ENCODE data around the gene MIS18BP1. TPM values are rescaled to one million over a fixed set of nuclear protein-coding genes. Genes with fewer than 3 reads are reported as not detected.

The MIS18BP1 gene
- total and polyA plus RNA-seq, 2 experiments from 2014 or later: 109 to 216 TPM

- Histone ChIP-seq H4K20me1 (replicated peaks; ENCODE audit: insufficient read depth) (peaks cover 24% of the 10 kb centered on the region), H3K4me2 (peak overlapping the region; percentile 72), H3K27me3 (ENCODE audit: insufficient read depth) (no peaks in the 10 kb centered on the region), H3K27ac (ENCODE audit: low read depth) (peak overlapping the region; percentile 86), H3K4me1 (ENCODE audit: insufficient read depth) (peaks cover 4% of the 10 kb centered on the region; the same call in 1 of the 2 replicates), H3F3A (replicated peaks; ENCODE audit: low read depth) (no peaks in the 10 kb centered on the region), H3K79me2 (replicated peaks; ENCODE audit: insufficient read depth) (peaks cover 41% of the 10 kb centered on the region), H2AFZ (peak overlapping the region; percentile 80), H3K9me2 (ENCODE audit: insufficient read depth) (no peaks in the 10 kb centered on the region), H3K4me3 (peak overlapping the region; percentile 89), H3K36me3 (ENCODE audit: insufficient read depth) (peaks cover 9% of the 10 kb centered on the region; the same call in 1 of the 2 replicates)
- H3K36me3 Mint-ChIP-seq (ENCODE audit: low read depth): peaks cover 12% of the 10 kb centered on the region
- peaks cover 9% of the 10 kb centered on the region for H3K27me3 Mint-ChIP-seq (ENCODE audit: insufficient read depth, low read depth, poor library complexity)
- peak overlapping the region; percentile 93 for H3K4me3 Mint-ChIP-seq
- H3K27ac Mint-ChIP-seq: peak overlapping the region; percentile 88
- peaks cover 10% of the 10 kb centered on the region; the same call in 2 of the 3 replicates for H3K4me1 Mint-ChIP-seq
- ATAC-seq (peak; percentile 17), DNase-seq (ENCODE audit: low spot score) (peak; percentile 17)
- H3K9me3 Mint-ChIP-seq: peaks cover 20% of the 10 kb centered on the region
- TF ChIP-seq ZNF331 (CRISPR knock-in tag; IDR thresholded peaks at IDR 0.05; ENCODE audit: low read depth) (no peak), EZH2 (IDR thresholded peaks at IDR 0.05; ENCODE audit: low read depth, unreplicated experiment) (no peak), ZNF114 (CRISPR knock-in tag; IDR thresholded peaks at IDR 0.05) (no peak), POLR2AphosphoS5 (IDR thresholded peaks at IDR 0.05; ENCODE audit: low read depth) (no peak), NANOG (IDR thresholded peaks at IDR 0.05; ENCODE audit: borderline replicate concordance) (no peak), ZNF462 (CRISPR knock-in tag; IDR thresholded peaks at IDR 0.05) (no peak), REST (IDR thresholded peaks at IDR 0.05; ENCODE audit: unreplicated experiment) (no peak), JUNB (IDR thresholded peaks at IDR 0.05; ENCODE audit: unreplicated experiment) (no peak), EZH2phosphoT487 (IDR thresholded peaks at IDR 0.05; ENCODE audit: unreplicated experiment) (no peak), STAT1 (IDR thresholded peaks at IDR 0.05; ENCODE audit: unreplicated experiment) (no peak), CREB1 (CRISPR knock-in tag; IDR thresholded peaks at IDR 0.05; ENCODE audit: low read depth) (no peak)
- TF ChIP-seq, protein P1, sequence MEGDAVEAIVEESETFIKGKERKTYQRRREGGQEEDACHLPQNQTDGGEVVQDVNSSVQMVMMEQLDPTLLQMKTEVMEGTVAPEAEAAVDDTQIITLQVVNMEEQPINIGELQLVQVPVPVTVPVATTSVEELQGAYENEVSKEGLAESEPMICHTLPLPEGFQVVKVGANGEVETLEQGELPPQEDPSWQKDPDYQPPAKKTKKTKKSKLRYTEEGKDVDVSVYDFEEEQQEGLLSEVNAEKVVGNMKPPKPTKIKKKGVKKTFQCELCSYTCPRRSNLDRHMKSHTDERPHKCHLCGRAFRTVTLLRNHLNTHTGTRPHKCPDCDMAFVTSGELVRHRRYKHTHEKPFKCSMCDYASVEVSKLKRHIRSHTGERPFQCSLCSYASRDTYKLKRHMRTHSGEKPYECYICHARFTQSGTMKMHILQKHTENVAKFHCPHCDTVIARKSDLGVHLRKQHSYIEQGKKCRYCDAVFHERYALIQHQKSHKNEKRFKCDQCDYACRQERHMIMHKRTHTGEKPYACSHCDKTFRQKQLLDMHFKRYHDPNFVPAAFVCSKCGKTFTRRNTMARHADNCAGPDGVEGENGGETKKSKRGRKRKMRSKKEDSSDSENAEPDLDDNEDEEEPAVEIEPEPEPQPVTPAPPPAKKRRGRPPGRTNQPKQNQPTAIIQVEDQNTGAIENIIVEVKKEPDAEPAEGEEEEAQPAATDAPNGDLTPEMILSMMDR (conservative IDR thresholded peaks at IDR 0.05; ENCODE audit: low read depth in 2 of 2): no peak
- TF ChIP-seq, protein P2, sequence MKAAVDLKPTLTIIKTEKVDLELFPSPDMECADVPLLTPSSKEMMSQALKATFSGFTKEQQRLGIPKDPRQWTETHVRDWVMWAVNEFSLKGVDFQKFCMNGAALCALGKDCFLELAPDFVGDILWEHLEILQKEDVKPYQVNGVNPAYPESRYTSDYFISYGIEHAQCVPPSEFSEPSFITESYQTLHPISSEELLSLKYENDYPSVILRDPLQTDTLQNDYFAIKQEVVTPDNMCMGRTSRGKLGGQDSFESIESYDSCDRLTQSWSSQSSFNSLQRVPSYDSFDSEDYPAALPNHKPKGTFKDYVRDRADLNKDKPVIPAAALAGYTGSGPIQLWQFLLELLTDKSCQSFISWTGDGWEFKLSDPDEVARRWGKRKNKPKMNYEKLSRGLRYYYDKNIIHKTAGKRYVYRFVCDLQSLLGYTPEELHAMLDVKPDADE (IDR thresholded peaks at IDR 0.05): no peak
Observed at GRCh38 chr14:45253754-45254310, 830 bp upstream of the MIS18BP1 start.

Measured in GM23338 (cell line).